ENCODE measurements around the gene OR7G1. TPM values are rescaled to one million over a fixed set of nuclear protein-coding genes. Genes with fewer than 3 reads are reported as not detected.

Gene OR7G1
- total and polyA plus RNA-seq, 2 of the 8 experiments (the other 6 are each of a cell fraction or from before 2014, with no cell fraction given), result not detected

- TF ChIP-seq POLR2A (IDR thresholded peaks at IDR 0.05; ENCODE audit: control extremely low read depth in 1 of 2, low read depth in 2 of 2, low read length in 2 of 2) (no peak), KDM4A (IDR thresholded peaks at IDR 0.05; ENCODE audit: low read depth, low read length, severe bottlenecking) (no peak), KDM5A (IDR thresholded peaks at IDR 0.05; ENCODE audit: low read length) (no peak)
Measured at GRCh38 chr19:9107375-9107774, 8.2 kb downstream of the OR7G1 start, which contains the start of gene OR7G2 (continued).

Data from H1 (cell line).